Skin of body (tissue), 2 donors: ENCODE results near the gene RSPH1. TPM values are rescaled to one million over a fixed set of nuclear protein-coding genes. Genes with fewer than 3 reads are reported as not detected.
"Not testable (repeated sequence)": the region's sequence is repeated elsewhere in the genome, so short reads cannot be mapped to it uniquely, and the experiment has no call there.

ENCODE experiments used
- DNase-seq: peaks from one replicate; lab custom pipeline; 2025; lab: John Stamatoyannopoulos, UW
- total RNA-seq: library from RNA; depleted of rRNA; stranded (reverse); fragments of >200 nt; gene quantifications from one replicate; pipeline ENCODE4 v1.2.3, GENCODE V29; 2014

Gene RSPH1
- total RNA-seq, 1 donor from 2014 or later: 0.39 TPM

GRCh38 chr21:42489006-42489563 lies 6.9 kb downstream of the RSPH1 start:
- no peak for DNase-seq

- DNase-seq: no peak
Observed at GRCh38 chr21:42486531-42486930, 9.5 kb downstream of the RSPH1 start.

- DNase-seq: no peak
Observed at GRCh38 chr21:42486072-42486471, 10.0 kb downstream of the RSPH1 start.

GRCh38 chr21:42484966-42485365 lies 11.1 kb downstream of the RSPH1 start:
- no peak for DNase-seq

GRCh38 chr21:42481169-42481568 lies 14.9 kb downstream of the RSPH1 start:
- DNase-seq: no peak

GRCh38 chr21:42480736-42481135 lies 15.3 kb downstream of the RSPH1 start:
- DNase-seq: no peak

GRCh38 chr21:42479582-42479981 lies 16.4 kb downstream of the RSPH1 start:
- DNase-seq: no peak

- DNase-seq: no peak
Observed at GRCh38 chr21:42478504-42478903, 17.5 kb downstream of the RSPH1 start.

- DNase-seq: no peak
Observed at GRCh38 chr21:42476388-42477331, 19.4 kb downstream of the RSPH1 start.

- DNase-seq: no peak
Observed at GRCh38 chr21:42475526-42476387, 20.3 kb downstream of the RSPH1 start.

- DNase-seq: no peak
Observed at GRCh38 chr21:42475036-42475435, 21.0 kb downstream of the RSPH1 start.

- no peak for DNase-seq
Observed at GRCh38 chr21:42474043-42474831, 21.8 kb downstream of the RSPH1 start.

- no peak for DNase-seq
Observed at GRCh38 chr21:42473498-42474042, 22.5 kb downstream of the RSPH1 start.

- no peak for DNase-seq
Observed at GRCh38 chr21:42472521-42472920, 23.5 kb downstream of the RSPH1 start.

- no peak for DNase-seq
Observed at GRCh38 chr21:42471716-42472330, 24.2 kb downstream of the RSPH1 start.

GRCh38 chr21:42471206-42471605 lies 24.8 kb downstream of the RSPH1 start:
- DNase-seq: no peak

GRCh38 chr21:42469726-42470125 lies 26.3 kb downstream of the RSPH1 start:
- not testable (repeated sequence) for DNase-seq

GRCh38 chr21:42469272-42469671 lies 26.8 kb downstream of the RSPH1 start:
- no peak for DNase-seq

- no peak for DNase-seq
Observed at GRCh38 chr21:42468491-42469131, 27.4 kb downstream of the RSPH1 start.
